Measurements from ENCODE around the gene PPP1CA. TPM values are rescaled to one million over a fixed set of nuclear protein-coding genes. Genes with fewer than 3 reads are reported as not detected.

PPP1CA gene
- polyA plus RNA-seq, 3 donors, result 209 to 551 (median 461) TPM

- H3K4me3 Mint-ChIP-seq, result peak overlapping the region; percentile 31 to 82
- Histone ChIP-seq H3K9ac (ENCODE audit: insufficient read depth, low read length, poor library complexity, severe bottlenecking) (no peak overlapping the region), H3K4me1 (ENCODE audit: control insufficient read depth in 1 of 2, insufficient read depth in 2 of 2, low read length in 2 of 2) (peaks cover 35 to 56% of the 10 kb centered on the region in 2 donors), H2AFZ (ENCODE audit: insufficient read depth, low read depth, low read length, poor library complexity, severe bottlenecking) (peak overlapping the region; percentile 35), H3K4me2 (replicated peaks; ENCODE audit: extremely low read depth, low read length, poor library complexity, severe bottlenecking) (peak overlapping the region; percentile 45), H4K20me1 (ENCODE audit: insufficient read depth, low read length) (no peaks in the 10 kb centered on the region), H3K27me3 (ENCODE audit: control insufficient read depth in 2 of 2, insufficient read depth in 2 of 2, low read length in 2 of 2) (peaks cover 6 to 55% of the 10 kb centered on the region in 2 donors), H3K27ac (ENCODE audit: low read depth in 1 of 2, low read length in 2 of 2) (no peak overlapping the region), H3K36me3 (replicated peaks in 1 of 2; ENCODE audit: control insufficient read depth in 1 of 2, insufficient read depth in 2 of 2, low read length in 2 of 2) (no peaks in the 10 kb centered on the region), H3K9me3 (replicated peaks in 1 of 2; ENCODE audit: control insufficient read depth in 1 of 2, insufficient read depth in 1 of 2, low read length in 2 of 2) (no peaks in the 10 kb centered on the region), H3K4me3 (replicated peaks in 1 of 3; ENCODE audit: low read depth in 2 of 3, low read length in 3 of 3) (peak overlapping the region in 1 of 3 experiments; percentile 32), H3K79me2 (ENCODE audit: insufficient read depth, low read length) (no peaks in the 10 kb centered on the region)
- intact Hi-C loops (cut with micrococcal nuclease), result no loop called here
- H3K27me3 Mint-ChIP-seq (ENCODE audit: low read depth in 3 of 3), result peaks cover 34 to 57% (median 48%) of the 10 kb centered on the region in 3 donors
- H3K27ac Mint-ChIP-seq, result peak overlapping the region in 1 of 7 donors; percentile 8
- H3K4me1 Mint-ChIP-seq, result peaks cover 35% of the 10 kb centered on the region
- DNase-seq, result no peak
- TF ChIP-seq CTCF (IDR thresholded peaks at IDR 0.05), result no peak
- H3K9me3 Mint-ChIP-seq, result peaks cover 0 to 9% (median 4%) of the 10 kb centered on the region in 7 donors
- WGBS (ENCODE audit: insufficient coverage), result 89% methylated on average over 19 of the region's 21 CpGs
- peaks cover 4 to 8% of the 10 kb centered on the region in 2 donors for H3K36me3 Mint-ChIP-seq
Measured at GRCh38 chr11:67419325-67420049, 17.8 kb upstream of the PPP1CA start.

GRCh38 chr11:67418476-67419281 is 17.0 kb upstream of the PPP1CA start:
- Histone ChIP-seq H3K4me3 (replicated peaks in 1 of 3; ENCODE audit: low read depth in 2 of 3, low read length in 3 of 3) (peak overlapping the region in 1 of 3 experiments; percentile 32), H4K20me1 (ENCODE audit: insufficient read depth, low read length) (no peaks in the 10 kb centered on the region), H3K79me2 (ENCODE audit: insufficient read depth, low read length) (no peaks in the 10 kb centered on the region), H3K9ac (ENCODE audit: insufficient read depth, low read length, poor library complexity, severe bottlenecking) (no peak overlapping the region), H3K4me1 (ENCODE audit: control insufficient read depth in 1 of 2, insufficient read depth in 2 of 2, low read length in 2 of 2) (peaks cover 35 to 56% of the 10 kb centered on the region in 2 donors), H2AFZ (ENCODE audit: insufficient read depth, low read depth, low read length, poor library complexity, severe bottlenecking) (peak overlapping the region; percentile 35), H3K36me3 (replicated peaks in 1 of 2; ENCODE audit: control insufficient read depth in 1 of 2, insufficient read depth in 2 of 2, low read length in 2 of 2) (no peaks in the 10 kb centered on the region), H3K4me2 (replicated peaks; ENCODE audit: extremely low read depth, low read length, poor library complexity, severe bottlenecking) (peak overlapping the region; percentile 45), H3K27me3 (ENCODE audit: control insufficient read depth in 2 of 2, insufficient read depth in 2 of 2, low read length in 2 of 2) (peaks cover 6 to 62% of the 10 kb centered on the region in 2 donors), H3K27ac (ENCODE audit: low read depth in 1 of 2, low read length in 2 of 2) (no peak overlapping the region), H3K9me3 (replicated peaks in 1 of 2; ENCODE audit: control insufficient read depth in 1 of 2, insufficient read depth in 1 of 2, low read length in 2 of 2) (no peaks in the 10 kb centered on the region)
- Mint-ChIP-seq H3K27ac (no peak overlapping the region), H3K4me3 (peak overlapping the region; percentile 31 to 70), H3K9me3 (peaks cover 0 to 12% (median 4%) of the 10 kb centered on the region in 7 donors), H3K27me3 (ENCODE audit: low read depth in 3 of 3) (peaks cover 42 to 65% (median 56%) of the 10 kb centered on the region in 3 donors), H3K4me1 (peaks cover 35% of the 10 kb centered on the region), H3K36me3 (peaks cover 4 to 8% of the 10 kb centered on the region in 2 donors)
- intact Hi-C loops (cut with micrococcal nuclease), result no loop called here
- TF ChIP-seq CTCF (IDR thresholded peaks at IDR 0.05), result no peak
- 22% methylated on average over 25 of the region's 26 CpGs for WGBS (ENCODE audit: insufficient coverage)
- DNase-seq, result peak; percentile 30 to 48 (median 41)

Data from CD14-positive monocyte (primary cell).